ENCODE results near the gene MYO9B. TPM values are rescaled to one million over a fixed set of nuclear protein-coding genes. Genes with fewer than 3 reads are reported as not detected.
"Not testable (repeated sequence)": the region's sequence is repeated elsewhere in the genome, so short reads cannot be mapped to it uniquely, and the experiment has no call there.

The MYO9B gene
- total RNA-seq, 1 experiment from 2014 or later = 79.4 TPM

DNA sequence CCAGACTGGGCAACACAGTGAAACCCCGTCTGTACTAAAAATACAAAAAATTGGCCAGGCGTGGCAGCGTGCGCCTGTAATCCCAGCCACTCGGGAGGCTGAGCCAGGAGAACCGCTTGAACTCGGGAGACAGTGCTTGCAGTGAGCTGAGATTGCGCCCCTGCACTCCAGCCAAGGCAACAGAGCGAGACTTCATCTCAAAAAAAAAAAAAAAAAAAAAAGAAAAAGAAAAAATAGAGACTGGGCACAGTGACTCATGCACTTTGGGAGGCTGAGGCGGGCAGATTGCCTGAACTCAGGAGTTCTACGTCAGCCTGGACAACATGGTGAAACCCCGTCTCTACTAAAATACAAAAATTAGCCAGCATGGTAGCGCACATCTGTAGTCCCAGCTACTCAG, 69.2 kb downstream of the MYO9B start:
- POLR2A ChIA-PET; intact Hi-C loops (cut with micrococcal nuclease; ENCODE audit: unreplicated experiment); BruUV-seq (replicated peaks); DNase-seq (ENCODE audit: low read depth, low spot score); H3K4me1 ChIP-seq (ENCODE audit: control insufficient read depth, insufficient read depth, low read length); H3K4me3 ChIP-seq (ENCODE audit: low read depth in 2 of 2, low read length in 2 of 2); H3K27ac ChIP-seq (ENCODE audit: low read length); CTCF ChIA-PET; in situ Hi-C loops (cut with HindIII; ENCODE audit: low pct_unique_long_range_greater_than_20kb, low sequenced_read_pairs); ATAC-seq; H3K36me3 ChIP-seq (ENCODE audit: control insufficient read depth, insufficient read depth, low read length); H3K27me3 ChIP-seq (ENCODE audit: control insufficient read depth, insufficient read depth, low read length); H3K9me3 ChIP-seq (ENCODE audit: control insufficient read depth, insufficient read depth, low read depth, low read length): not testable (repeated sequence)

DNA sequence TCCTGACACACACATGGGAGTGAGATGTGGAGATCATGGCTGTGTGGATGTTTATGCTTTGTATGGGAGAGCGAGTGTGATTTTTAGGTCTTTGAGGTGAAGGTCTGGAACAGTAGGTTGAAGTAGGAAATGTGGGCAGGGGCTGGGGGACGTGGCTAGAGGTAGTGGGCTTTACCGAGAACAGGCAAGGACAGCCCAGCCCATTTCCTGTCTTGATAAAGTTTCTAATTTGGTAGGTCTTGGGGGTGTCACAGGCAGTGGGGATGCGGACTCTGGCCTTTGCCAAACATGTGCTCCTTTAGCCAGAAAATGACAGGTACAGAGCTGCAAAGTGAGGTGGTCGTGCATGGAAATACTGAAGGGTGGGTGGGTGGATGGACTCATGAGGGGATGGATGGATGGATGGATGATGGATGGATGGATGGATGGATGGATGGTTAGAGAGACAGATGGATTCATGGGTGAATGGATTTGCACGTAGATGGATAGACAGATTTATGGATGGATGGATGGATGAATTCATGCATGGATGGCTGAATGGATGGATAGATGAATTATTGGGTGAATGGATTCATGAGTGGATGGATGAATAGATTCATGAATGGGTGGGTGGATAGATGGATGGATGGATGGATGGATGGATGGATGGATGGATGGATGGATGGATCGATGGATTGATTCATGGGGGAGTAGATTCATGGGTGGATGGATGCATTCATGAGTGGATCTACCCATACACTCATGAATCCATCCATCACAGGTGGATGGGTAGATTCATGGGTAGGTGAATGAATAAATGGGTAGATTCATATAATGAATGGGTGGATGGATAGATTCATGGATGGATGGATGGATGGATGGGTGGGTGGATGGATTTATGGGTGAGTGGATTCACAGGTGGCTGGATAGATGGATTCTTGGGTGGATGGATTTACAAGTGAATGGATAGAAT, 70.2 kb downstream of the MYO9B start:
- TF ChIP-seq POLR2AphosphoS5 (IDR thresholded peaks at IDR 0.05; ENCODE audit: low read depth, low read length) (no peak), TCF7L2 (IDR thresholded peaks at IDR 0.05; ENCODE audit: low read depth, low read length) (no peak)
- no peak for DNase-seq (ENCODE audit: low read depth, low spot score)
- BruUV-seq (replicated peaks) = no TSS peak
- Histone ChIP-seq H3K9me3 (ENCODE audit: control insufficient read depth, insufficient read depth, low read depth, low read length) (no peaks in the 10 kb centered on the region), H3K4me3 (ENCODE audit: low read depth in 2 of 2, low read length in 2 of 2) (no peak overlapping the region), H3K27ac (ENCODE audit: low read length) (no peak overlapping the region), H3K4me1 (ENCODE audit: control insufficient read depth, insufficient read depth, low read length) (no peaks in the 10 kb centered on the region), H3K36me3 (ENCODE audit: control insufficient read depth, insufficient read depth, low read length) (no peaks in the 10 kb centered on the region; the same call in 1 of the 2 replicates), H3K27me3 (ENCODE audit: control insufficient read depth, insufficient read depth, low read length) (no peaks in the 10 kb centered on the region)
- intact Hi-C loops (cut with micrococcal nuclease; ENCODE audit: unreplicated experiment) = no loop called here
- ChIA-PET CTCF (no interaction called here), POLR2A (no interaction called here)
- in situ Hi-C loops (cut with HindIII; ENCODE audit: low pct_unique_long_range_greater_than_20kb, low sequenced_read_pairs) = no loop called here
- no peak for ATAC-seq

DNA sequence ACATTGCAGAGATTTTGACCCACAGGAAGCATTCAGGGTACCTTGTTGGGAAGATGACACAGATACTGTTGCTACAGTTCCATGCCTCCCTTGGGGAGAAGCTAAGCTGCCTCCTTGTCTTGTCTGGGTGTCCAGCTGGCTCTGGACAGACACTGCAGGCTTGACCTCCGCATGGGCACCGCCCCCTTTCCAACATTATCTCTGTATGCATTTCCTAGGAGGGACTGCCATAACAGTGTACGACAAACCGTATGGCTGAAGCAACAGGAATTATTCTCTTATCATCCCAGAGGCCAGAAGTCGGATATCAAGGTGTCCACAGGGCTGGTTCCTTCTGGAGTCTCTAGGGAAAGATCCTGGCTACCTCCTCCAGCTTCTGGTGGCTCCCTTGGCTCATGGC, 72.6 kb downstream of the MYO9B start:
- H3K9me3 ChIP-seq (ENCODE audit: control insufficient read depth, insufficient read depth, low read depth, low read length) = no peaks in the 10 kb centered on the region
- in situ Hi-C loops (cut with HindIII; ENCODE audit: low pct_unique_long_range_greater_than_20kb, low sequenced_read_pairs) = no loop called here
- TF ChIP-seq SIN3A (IDR thresholded peaks at IDR 0.05; ENCODE audit: borderline replicate concordance, insufficient read depth, low read depth, low read length) = no peak
- no peak for TF ChIP-seq TCF7L2 (IDR thresholded peaks at IDR 0.05; ENCODE audit: low read depth, low read length)
- TF ChIP-seq, protein P1, sequence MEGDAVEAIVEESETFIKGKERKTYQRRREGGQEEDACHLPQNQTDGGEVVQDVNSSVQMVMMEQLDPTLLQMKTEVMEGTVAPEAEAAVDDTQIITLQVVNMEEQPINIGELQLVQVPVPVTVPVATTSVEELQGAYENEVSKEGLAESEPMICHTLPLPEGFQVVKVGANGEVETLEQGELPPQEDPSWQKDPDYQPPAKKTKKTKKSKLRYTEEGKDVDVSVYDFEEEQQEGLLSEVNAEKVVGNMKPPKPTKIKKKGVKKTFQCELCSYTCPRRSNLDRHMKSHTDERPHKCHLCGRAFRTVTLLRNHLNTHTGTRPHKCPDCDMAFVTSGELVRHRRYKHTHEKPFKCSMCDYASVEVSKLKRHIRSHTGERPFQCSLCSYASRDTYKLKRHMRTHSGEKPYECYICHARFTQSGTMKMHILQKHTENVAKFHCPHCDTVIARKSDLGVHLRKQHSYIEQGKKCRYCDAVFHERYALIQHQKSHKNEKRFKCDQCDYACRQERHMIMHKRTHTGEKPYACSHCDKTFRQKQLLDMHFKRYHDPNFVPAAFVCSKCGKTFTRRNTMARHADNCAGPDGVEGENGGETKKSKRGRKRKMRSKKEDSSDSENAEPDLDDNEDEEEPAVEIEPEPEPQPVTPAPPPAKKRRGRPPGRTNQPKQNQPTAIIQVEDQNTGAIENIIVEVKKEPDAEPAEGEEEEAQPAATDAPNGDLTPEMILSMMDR (IDR thresholded peaks at IDR 0.05) = no peak
- no peak overlapping the region for H3K27ac ChIP-seq (ENCODE audit: low read length)
- H3K27me3 ChIP-seq (ENCODE audit: control insufficient read depth, insufficient read depth, low read length) = no peaks in the 10 kb centered on the region
- no peak for ATAC-seq
- POLR2A ChIA-PET = interaction anchor here (0.7 kb wide), 1 partner anchor 38 kb away, joined by 17 read pairs; no protein-coding TSS in a partner anchor
- H3K4me1 ChIP-seq (ENCODE audit: control insufficient read depth, insufficient read depth, low read length) = no peaks in the 10 kb centered on the region
- no peaks in the 10 kb centered on the region for H3K36me3 ChIP-seq (ENCODE audit: control insufficient read depth, insufficient read depth, low read length)
- BruUV-seq (replicated peaks) = no TSS peak
- H3K4me3 ChIP-seq (ENCODE audit: low read depth in 2 of 2, low read length in 2 of 2) = no peak overlapping the region
- CTCF ChIA-PET = no interaction called here
- intact Hi-C loops (cut with micrococcal nuclease; ENCODE audit: unreplicated experiment) = no loop called here
- DNase-seq (ENCODE audit: low read depth, low spot score) = no peak

DNA sequence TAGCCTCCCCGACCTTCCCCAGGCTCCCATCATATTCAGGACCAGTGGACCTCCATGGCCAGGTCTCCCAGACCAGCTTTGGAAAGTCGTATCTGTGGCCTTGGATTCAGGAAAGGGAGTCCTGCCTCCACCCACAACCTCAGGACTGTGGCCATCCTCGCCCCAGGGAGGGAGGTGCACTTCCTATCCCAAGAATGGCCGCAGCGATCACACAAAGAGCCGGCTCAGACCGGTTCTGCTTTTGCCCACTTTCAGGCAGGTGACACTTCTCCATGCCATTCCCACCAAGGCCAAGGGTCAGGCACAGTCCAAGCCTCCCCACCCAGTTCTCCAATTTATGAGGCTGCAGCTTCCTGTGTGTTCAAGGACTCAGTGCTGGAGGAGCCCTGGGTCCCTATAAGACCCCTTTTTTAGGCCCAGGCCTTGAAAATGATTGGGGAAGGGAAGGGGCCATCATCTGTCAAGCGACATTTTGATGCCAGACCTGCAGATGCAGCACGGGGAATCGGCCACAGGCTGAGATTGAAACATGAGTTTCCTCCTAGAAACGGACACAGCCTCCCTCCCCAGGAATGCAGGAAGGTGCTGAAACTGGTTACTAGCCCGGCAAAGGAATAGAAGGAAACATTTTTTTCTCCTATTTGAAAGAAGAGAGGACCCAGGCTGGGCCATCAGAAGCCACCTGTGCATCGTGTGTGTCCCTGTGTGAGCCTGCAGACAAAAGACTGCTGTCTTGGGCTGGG, 74.0 kb downstream of the MYO9B start:
- DNase-seq (ENCODE audit: low read depth, low spot score) (no peak), ATAC-seq (no peak)
- intact Hi-C loops (cut with micrococcal nuclease; ENCODE audit: unreplicated experiment) = no loop called here
- H3K36me3 ChIP-seq (ENCODE audit: control insufficient read depth, insufficient read depth, low read length) = no peaks in the 10 kb centered on the region
- CTCF ChIA-PET = no interaction called here
- H3K4me1 ChIP-seq (ENCODE audit: control insufficient read depth, insufficient read depth, low read length) = no peaks in the 10 kb centered on the region
- H3K27ac ChIP-seq (ENCODE audit: low read length) = no peak overlapping the region
- TF ChIP-seq, protein P1 (IDR thresholded peaks at IDR 0.05) = no peak
- TF ChIP-seq POLR2AphosphoS5 (IDR thresholded peaks at IDR 0.05; ENCODE audit: low read depth, low read length) = no peak
- no peak for TF ChIP-seq SIN3A (IDR thresholded peaks at IDR 0.05; ENCODE audit: borderline replicate concordance, insufficient read depth, low read depth, low read length)
- TF ChIP-seq, protein P2, sequence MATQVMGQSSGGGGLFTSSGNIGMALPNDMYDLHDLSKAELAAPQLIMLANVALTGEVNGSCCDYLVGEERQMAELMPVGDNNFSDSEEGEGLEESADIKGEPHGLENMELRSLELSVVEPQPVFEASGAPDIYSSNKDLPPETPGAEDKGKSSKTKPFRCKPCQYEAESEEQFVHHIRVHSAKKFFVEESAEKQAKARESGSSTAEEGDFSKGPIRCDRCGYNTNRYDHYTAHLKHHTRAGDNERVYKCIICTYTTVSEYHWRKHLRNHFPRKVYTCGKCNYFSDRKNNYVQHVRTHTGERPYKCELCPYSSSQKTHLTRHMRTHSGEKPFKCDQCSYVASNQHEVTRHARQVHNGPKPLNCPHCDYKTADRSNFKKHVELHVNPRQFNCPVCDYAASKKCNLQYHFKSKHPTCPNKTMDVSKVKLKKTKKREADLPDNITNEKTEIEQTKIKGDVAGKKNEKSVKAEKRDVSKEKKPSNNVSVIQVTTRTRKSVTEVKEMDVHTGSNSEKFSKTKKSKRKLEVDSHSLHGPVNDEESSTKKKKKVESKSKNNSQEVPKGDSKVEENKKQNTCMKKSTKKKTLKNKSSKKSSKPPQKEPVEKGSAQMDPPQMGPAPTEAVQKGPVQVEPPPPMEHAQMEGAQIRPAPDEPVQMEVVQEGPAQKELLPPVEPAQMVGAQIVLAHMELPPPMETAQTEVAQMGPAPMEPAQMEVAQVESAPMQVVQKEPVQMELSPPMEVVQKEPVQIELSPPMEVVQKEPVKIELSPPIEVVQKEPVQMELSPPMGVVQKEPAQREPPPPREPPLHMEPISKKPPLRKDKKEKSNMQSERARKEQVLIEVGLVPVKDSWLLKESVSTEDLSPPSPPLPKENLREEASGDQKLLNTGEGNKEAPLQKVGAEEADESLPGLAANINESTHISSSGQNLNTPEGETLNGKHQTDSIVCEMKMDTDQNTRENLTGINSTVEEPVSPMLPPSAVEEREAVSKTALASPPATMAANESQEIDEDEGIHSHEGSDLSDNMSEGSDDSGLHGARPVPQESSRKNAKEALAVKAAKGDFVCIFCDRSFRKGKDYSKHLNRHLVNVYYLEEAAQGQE (IDR thresholded peaks at IDR 0.05; ENCODE audit: insufficient read depth in 1 of 2, low read depth in 2 of 2, low read length in 1 of 2) = no peak
- TF ChIP-seq TCF7L2 (IDR thresholded peaks at IDR 0.05; ENCODE audit: low read depth, low read length) = no peak
- no peak overlapping the region for H3K4me3 ChIP-seq (ENCODE audit: low read depth in 2 of 2, low read length in 2 of 2)
- POLR2A ChIA-PET = no interaction called here
- H3K9me3 ChIP-seq (ENCODE audit: control insufficient read depth, insufficient read depth, low read depth, low read length) = no peaks in the 10 kb centered on the region
- no peaks in the 10 kb centered on the region for H3K27me3 ChIP-seq (ENCODE audit: control insufficient read depth, insufficient read depth, low read length)
- BruUV-seq (replicated peaks) = no TSS peak
- in situ Hi-C loops (cut with HindIII; ENCODE audit: low pct_unique_long_range_greater_than_20kb, low sequenced_read_pairs) = no loop called here

Data from Panc1 (cell line).